HG03354 (cell line): ENCODE data around the gene ZFHX3.
A peak's percentile ranks its signal among the peaks of the same experiment; 100 is the strongest.

ENCODE experiments used
- ATAC-seq: cut with Tn5 transposase; IDR thresholded peaks from one replicate; pipeline ENCODE4 v1.9.1; 2021; ENCODE audit warnings: mild to moderate bottlenecking; ENCODE audit not compliant: unreplicated experiment, poor library complexity, severe bottlenecking

ZFHX3 gene

GRCh38 chr16:73068541-73069401 is 20.8 kb upstream of the ZFHX3 start:
- ATAC-seq: no peak

- no peak for ATAC-seq
Measured at GRCh38 chr16:73067671-73068540, 20.0 kb upstream of the ZFHX3 start.

- no peak for ATAC-seq
Measured at GRCh38 chr16:73066927-73067670, 19.2 kb upstream of the ZFHX3 start.

- no peak for ATAC-seq
Measured at GRCh38 chr16:73066331-73066926, 18.5 kb upstream of the ZFHX3 start.

- ATAC-seq: no peak
Measured at GRCh38 chr16:73065632-73066330, 17.9 kb upstream of the ZFHX3 start.

GRCh38 chr16:73064994-73065545 is 17.1 kb upstream of the ZFHX3 start:
- ATAC-seq: no peak

- no peak for ATAC-seq
Measured at GRCh38 chr16:73064212-73064993, 16.5 kb upstream of the ZFHX3 start.

- no peak for ATAC-seq
Measured at GRCh38 chr16:73063854-73064211, 15.9 kb upstream of the ZFHX3 start.

GRCh38 chr16:73062743-73063733 is 15.1 kb upstream of the ZFHX3 start:
- no peak for ATAC-seq

GRCh38 chr16:73062001-73062616 is 14.2 kb upstream of the ZFHX3 start:
- ATAC-seq: no peak

- no peak for ATAC-seq
Measured at GRCh38 chr16:73060892-73061490, 13.1 kb upstream of the ZFHX3 start.

- no peak for ATAC-seq
Measured at GRCh38 chr16:73059779-73060615, 12.1 kb upstream of the ZFHX3 start.

GRCh38 chr16:73058616-73059409 is 10.9 kb upstream of the ZFHX3 start:
- peak; percentile 36 for ATAC-seq

GRCh38 chr16:73058221-73058615 is 10.3 kb upstream of the ZFHX3 start:
- peak; percentile 73 for ATAC-seq
